Thyroid gland (tissue), 4 donors: ENCODE data around the gene FDCSP.

ENCODE experiments used
- POLR2A ChIP-seq, 2 donors: fragments of 450-650 bp; IDR thresholded peaks; one replicate each; pipeline ENCODE4 v1.6.1; 2017; ENCODE audit warnings: antibody characterized with exemption in 2 of 2, mild to moderate bottlenecking in 2 of 2, moderate library complexity in 1 of 2
- TF ChIP-seq, protein P1 (sequence below), 6 experiments: fragments of 200-600 bp in 3 of 6; fragments of 450-650 bp in 3 of 6; sonication (generic) in 3 of 6; IDR thresholded peaks; one replicate each; pipeline ENCODE4 v1.5.1; 2016 to 2019; ENCODE audit warnings: antibody characterized with exemption in 6 of 6, mild to moderate bottlenecking in 2 of 6, inconsistent platforms in 1 of 6, moderate library complexity in 1 of 6

DNA sequence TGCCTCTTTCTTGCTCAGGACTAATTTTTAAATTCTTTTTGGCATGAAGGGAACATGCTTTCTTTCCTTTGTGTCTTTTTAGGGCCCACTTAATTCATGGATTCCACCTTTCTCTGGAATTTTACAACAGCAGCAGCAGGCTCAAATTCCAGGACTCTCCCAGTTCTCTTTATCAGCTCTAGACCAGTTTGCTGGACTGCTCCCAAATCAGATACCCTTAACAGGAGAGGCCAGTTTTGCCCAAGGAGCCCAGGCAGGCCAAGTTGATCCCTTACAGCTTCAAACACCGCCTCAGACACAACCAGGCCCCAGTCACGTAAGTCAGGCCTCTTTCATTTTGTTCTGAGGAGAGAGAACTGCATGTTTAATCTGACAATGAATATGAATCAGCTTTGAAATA is 28.1 kb upstream of the FDCSP start:
- TF ChIP-seq, protein P1, sequence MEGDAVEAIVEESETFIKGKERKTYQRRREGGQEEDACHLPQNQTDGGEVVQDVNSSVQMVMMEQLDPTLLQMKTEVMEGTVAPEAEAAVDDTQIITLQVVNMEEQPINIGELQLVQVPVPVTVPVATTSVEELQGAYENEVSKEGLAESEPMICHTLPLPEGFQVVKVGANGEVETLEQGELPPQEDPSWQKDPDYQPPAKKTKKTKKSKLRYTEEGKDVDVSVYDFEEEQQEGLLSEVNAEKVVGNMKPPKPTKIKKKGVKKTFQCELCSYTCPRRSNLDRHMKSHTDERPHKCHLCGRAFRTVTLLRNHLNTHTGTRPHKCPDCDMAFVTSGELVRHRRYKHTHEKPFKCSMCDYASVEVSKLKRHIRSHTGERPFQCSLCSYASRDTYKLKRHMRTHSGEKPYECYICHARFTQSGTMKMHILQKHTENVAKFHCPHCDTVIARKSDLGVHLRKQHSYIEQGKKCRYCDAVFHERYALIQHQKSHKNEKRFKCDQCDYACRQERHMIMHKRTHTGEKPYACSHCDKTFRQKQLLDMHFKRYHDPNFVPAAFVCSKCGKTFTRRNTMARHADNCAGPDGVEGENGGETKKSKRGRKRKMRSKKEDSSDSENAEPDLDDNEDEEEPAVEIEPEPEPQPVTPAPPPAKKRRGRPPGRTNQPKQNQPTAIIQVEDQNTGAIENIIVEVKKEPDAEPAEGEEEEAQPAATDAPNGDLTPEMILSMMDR (IDR thresholded peaks at IDR 0.05): no peak
- no peak for TF ChIP-seq POLR2A (IDR thresholded peaks at IDR 0.05)
